HG02759 (cell line): Measurements from ENCODE around the gene DCLRE1C.
A peak's percentile ranks its signal among the peaks of the same experiment; 100 is the strongest.
"Not testable (repeated sequence)": the region's sequence is repeated elsewhere in the genome, so short reads cannot be mapped to it uniquely, and the experiment has no call there.

Experiments
- ATAC-seq: cut with Tn5 transposase; IDR thresholded peaks from one replicate; pipeline ENCODE4 v1.9.1; 2021; ENCODE audit warnings: mild to moderate bottlenecking, moderate library complexity; ENCODE audit not compliant: unreplicated experiment

Gene DCLRE1C

GRCh38 chr10:14954001-14954770 is at the start of gene DCLRE1C:
TSS of gene DCLRE1C (minus strand) at chr10:14954096. CDS start at chr10:14954010, 86 bp downstream.
- peak; percentile 82 for ATAC-seq

- ATAC-seq = no peak
Measured at GRCh38 chr10:14995964-14996565, 42.2 kb upstream of the DCLRE1C start.

GRCh38 chr10:14993500-14994455 is 39.9 kb upstream of the DCLRE1C start:
- not testable (repeated sequence) for ATAC-seq

DNA sequence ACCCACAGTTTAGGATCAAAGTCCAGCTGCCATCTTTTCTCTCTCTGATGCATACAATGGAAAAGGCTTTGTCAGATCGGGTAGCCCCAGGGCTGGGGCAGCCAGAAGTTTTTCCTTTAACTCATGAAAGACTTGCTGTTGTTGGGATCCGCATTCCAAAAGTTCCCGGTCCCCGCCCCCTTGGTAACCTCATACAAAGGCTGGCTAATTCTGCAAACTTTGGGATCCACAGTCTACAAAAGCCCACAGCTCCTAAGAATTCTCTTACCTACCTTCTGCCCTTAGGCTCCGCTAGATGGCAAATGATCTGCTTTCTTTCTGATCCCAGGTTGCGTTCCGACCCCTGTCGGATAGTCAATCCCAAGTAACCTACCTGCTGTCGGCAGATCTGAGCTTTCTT is 38.4 kb upstream of the DCLRE1C start:
- ATAC-seq = not testable (repeated sequence)

DNA sequence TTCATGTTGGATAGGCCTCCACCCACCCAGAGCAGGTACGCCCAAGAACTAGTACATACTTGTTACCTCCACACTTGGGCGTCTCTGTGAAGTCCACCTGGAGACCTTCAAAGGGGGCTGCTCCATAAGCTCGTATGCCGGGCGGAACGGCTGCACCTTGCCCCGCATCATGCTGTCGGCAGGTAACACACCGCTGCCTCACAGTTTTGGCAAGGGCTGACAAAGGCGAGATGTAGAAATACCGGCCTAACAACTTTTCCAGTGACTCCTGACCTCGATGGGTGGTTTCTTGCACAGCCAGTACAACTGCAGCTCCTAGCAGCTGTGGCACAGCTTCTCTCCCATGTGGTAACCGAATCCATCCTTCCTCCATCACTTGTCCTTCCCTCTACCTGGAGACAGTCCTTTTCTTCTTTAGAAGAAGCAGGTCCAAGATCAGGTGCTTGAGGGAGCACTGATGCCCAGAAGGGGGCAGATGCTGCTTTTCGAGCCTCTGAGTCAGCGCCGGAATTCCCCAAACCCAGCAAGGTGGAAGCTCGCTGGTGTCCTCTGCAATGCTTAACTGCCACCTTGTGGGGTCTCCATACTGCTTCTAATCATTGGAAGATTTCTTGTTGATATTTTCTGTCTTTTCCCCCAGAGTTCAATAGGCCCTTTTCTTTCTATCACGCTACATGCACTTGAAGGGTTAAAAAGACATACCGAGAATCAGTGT is 37.3 kb upstream of the DCLRE1C start:
- ATAC-seq = not testable (repeated sequence)

GRCh38 chr10:14989552-14989951 is 35.7 kb upstream of the DCLRE1C start:
- not testable (repeated sequence) for ATAC-seq

- ATAC-seq = no peak
Measured at GRCh38 chr10:14982744-14983143, 28.8 kb upstream of the DCLRE1C start.

DNA sequence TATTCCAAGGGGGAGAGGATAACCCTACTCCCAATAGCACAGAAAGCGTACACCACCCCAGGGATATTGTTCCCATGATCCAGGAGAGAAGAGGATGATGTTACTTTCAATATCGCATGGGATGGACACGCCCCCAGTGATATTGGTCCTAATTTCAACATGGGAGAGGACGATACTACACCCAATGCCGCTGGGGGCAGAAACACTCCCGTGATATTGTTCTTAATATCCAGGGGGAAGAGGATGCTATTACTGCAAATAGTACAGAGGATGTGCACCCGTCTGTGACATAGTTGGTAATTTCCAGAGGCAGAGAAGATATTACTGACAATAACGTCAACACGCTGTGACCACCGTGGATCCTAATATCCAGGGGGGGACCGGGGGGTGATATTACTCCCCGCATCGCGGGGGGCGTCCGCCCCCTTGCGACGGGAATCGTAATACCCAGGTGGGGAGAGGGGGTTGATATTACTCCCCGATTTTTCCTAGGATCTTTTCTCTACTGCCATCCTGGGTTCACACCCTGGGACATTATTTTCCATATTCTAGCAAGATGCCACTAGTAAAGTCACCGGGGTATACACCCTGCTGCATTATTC is 21.9 kb upstream of the DCLRE1C start:
- no peak for ATAC-seq

GRCh38 chr10:14974153-14974998 is 20.5 kb upstream of the DCLRE1C start:
- ATAC-seq = not testable (repeated sequence)

GRCh38 chr10:14971867-14972448 is 18.1 kb upstream of the DCLRE1C start:
- ATAC-seq = no peak

GRCh38 chr10:14967897-14968296 is 14.0 kb upstream of the DCLRE1C start:
- ATAC-seq = no peak

DNA sequence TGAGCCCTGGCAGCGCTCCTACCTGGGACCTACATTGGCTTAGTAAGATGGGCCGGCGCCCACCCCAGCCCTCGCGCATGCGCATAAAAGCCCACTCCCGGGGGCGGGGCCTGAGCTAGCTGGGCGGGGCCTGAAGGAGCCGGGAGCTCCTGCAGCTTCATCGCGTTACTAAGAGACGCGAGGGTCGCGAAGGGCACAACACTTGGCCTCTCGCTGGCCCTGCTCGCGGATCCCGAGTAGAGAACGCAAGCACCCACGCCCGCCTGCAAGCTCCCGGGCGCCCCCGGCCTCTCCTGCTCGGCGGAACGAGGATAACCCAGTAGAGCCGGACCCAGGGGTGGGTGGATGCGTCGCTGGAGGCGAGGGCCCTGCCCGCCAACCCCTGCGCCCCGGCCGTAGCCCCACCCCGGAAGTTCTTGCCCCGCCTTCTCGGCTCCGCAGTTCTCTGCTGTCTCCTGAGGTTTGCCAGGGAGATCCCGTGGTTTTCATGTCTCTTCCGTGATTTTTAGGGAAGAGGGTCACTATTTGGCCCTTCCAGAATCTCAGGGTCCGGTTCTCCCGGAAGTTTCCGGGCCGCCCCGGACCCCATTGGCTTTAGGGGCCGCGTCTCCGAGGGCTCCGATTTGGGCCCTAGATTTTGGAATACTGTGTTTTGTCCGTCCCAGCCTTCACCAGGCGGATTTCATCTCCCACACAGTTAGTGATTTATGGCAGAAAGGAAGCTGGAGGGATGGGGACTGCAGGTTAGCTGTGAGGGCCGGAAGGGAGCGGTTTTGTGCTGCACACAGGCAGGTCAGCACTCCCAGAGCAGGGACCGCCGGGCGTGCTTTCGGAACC is 5.5 kb upstream of the DCLRE1C start, which contains the start of gene MEIG1:
MEIG1 (plus strand) TSS at position 168 of the 837 bp plus-strand sequence. CDS start 7,081 bp downstream, outside the sequence.
- peak; percentile 87 for ATAC-seq

GRCh38 chr10:14958872-14959220 is 5.0 kb upstream of the DCLRE1C start:
- ATAC-seq = no peak

DNA sequence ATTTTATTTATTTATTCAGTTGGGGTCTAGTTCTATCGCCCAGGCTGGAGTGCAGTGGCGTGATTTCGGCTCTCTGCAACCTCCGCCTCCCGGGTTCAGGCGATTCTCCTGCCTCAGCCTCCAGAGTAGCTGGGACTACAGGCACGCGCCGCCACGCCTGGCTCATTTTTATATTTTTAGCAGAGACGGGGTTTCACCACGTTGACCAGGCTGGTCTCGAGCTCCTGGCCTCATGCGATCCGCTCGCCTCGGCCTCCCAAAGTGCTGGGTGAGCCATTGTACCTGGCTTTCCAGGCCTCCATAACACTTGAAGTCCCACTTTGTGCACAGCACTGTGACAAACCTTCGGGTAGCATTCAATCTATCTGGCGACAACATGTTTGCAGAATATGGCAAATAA is 1.0 kb upstream of the DCLRE1C start:
- ATAC-seq = no peak

- ATAC-seq = peak; percentile 40
Measured at GRCh38 chr10:14953424-14954000, 384 bp downstream of the DCLRE1C start.

- no peak for ATAC-seq
Measured at GRCh38 chr10:14952851-14953423, 959 bp downstream of the DCLRE1C start.

DNA sequence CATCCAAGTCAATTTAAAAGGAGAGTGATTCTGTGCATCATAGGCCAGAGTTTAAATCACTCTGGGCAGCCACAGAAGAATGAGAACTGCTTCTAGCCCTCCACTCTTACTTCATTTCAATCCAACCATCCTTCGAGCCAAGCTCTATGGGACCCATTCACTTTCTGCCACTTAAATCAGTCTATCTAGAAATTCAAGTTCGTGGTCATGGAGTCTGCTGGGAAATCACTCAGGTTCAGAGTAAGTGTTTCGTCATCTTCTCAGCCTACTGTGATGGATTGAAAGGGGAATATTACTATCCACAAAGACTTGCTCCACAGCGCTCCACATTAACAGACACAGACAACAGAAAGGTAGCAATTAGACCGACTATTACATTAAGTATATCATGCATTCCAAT is 4.6 kb downstream of the DCLRE1C start:
- no peak for ATAC-seq
